ENCODE measurements around the gene HCAR3. TPM values are rescaled to one million over a fixed set of nuclear protein-coding genes. Genes with fewer than 3 reads are reported as not detected.
A peak's percentile ranks its signal among the peaks of the same experiment; 100 is the strongest.
"Not testable (repeated sequence)": the region's sequence is repeated elsewhere in the genome, so short reads cannot be mapped to it uniquely, and the experiment has no call there.

Gene HCAR3
- total RNA-seq, 1 experiment from 2014 or later, result not detected

DNA sequence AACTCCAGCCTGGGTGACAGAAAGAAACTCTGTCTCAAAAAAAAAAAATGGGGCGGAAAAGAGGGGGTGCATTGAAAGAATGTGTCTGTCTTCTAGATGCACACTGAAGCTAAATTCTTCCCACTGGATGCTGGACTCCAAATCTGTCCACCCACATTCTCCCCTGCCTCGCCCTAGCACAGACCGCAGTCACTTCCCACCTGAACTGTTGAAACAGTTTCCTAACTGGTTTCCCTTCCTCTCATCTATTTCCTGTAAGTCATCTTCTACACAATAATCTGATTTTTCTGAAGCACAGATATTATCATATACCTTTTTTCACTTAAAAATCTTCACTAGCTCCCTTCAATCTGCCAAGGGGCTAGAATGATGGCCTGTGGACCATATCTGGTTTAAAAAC, 15.6 kb upstream of the HCAR3 start:
- no peak overlapping the region for H3K27ac ChIP-seq
- H3K9me3 ChIP-seq (replicated peaks), result no peaks in the 10 kb centered on the region
- H3K4me1 ChIP-seq (replicated peaks), result no peaks in the 10 kb centered on the region
- DNase-seq (ENCODE audit: low read depth in 1 of 2, low spot score in 2 of 2), result no peak
- H3K4me3 ChIP-seq, result no peak overlapping the region
- no peaks in the 10 kb centered on the region for H3K27me3 ChIP-seq (replicated peaks)
- no peaks in the 10 kb centered on the region for H3K36me3 ChIP-seq

DNA sequence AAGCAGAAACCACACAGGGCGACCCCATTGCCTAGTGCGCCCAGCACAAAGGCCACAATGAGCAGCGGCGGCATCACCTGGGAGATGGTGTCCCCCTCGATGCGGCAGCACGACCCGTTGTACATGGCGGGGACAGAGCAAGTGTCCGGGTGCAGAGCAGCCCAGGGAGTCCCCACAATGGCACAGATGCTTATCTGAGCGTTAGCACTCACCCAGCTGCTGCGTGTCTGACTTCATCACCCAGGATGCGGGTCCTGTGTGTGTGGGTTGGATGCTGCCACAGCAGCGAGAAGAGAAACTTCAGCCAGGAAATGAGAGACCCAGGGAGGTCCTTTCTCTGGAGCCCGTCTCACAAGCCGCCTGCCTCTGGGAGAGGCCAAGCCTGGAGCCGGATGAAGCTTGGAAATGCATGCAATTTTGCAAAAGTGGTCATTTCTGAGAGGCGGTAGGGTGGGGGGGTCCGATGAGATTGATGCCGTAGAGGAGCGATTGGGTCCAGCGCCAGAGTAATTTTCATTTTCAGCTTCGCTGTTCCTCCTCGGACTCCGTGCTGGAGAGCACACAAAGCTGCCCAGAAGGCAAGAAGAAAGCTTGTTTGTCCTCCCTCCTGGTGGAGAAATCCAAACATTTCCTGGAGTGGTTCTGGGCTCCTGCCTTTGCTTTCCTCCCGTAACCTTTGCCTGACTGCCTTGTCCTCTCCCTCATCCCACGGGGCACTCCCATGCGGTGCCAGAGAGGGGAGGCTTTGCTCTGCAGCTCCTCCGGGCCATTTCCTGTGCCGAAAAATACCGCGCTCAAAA, 13.8 kb upstream of the HCAR3 start, which contains the start of gene HCAR1:
Gene HCAR1, minus strand, starts transcription at position 630 of the 800 bp plus-strand sequence. Its CDS starts 505 bp downstream, at position 125.
- Histone ChIP-seq H3K4me3 (no peak within 1 kb of the TSS), H3K4me1 (replicated peaks) (peaks cover 11% of the 10 kb centered on the region), H3K36me3 (no peaks in the 10 kb centered on the region), H3K27me3 (replicated peaks) (no peaks in the 10 kb centered on the region), H3K27ac (no peak within 1 kb of the TSS), H3K9me3 (replicated peaks) (no peaks in the 10 kb centered on the region)
- DNase-seq (ENCODE audit: low read depth in 1 of 2, low spot score in 2 of 2), result no peak

DNA sequence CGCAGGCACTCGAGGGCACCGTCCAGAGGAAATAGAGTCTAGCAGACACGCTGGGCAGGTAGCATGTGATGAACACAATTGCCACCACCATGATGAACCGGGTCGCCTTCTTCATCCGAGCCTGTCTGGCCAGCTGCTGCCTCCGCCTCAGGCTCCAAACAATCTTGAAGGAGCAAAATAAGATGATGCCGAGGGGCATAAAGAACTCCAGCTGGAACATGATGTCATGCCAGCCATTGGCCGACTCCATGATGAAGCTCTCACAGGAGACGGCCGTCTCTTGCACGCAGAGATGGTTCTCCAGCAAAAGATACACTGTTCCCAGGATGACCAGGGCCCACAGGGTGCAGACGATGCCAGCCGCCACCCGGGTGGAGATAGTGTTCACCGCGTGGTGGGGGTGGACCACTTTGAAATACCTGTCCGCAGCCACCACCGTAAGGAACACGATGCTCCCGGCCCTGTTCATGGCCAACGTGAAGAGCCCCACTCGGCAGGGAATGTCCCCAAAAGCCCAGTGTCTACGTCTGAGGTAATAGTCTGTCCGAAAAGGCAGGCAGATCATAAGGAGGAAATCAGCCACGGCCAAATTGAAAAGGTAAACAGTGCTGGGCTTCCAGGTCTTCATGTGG, 13.1 kb upstream of the HCAR3 start:
- no peak for DNase-seq (ENCODE audit: low read depth in 1 of 2, low spot score in 2 of 2)
- no peaks in the 10 kb centered on the region for H3K27me3 ChIP-seq (replicated peaks)
- H3K4me1 ChIP-seq (replicated peaks), result peaks cover 14% of the 10 kb centered on the region
- no peak overlapping the region for H3K4me3 ChIP-seq
- H3K36me3 ChIP-seq, result no peaks in the 10 kb centered on the region
- H3K27ac ChIP-seq, result no peak overlapping the region
- no peaks in the 10 kb centered on the region for H3K9me3 ChIP-seq (replicated peaks)

DNA sequence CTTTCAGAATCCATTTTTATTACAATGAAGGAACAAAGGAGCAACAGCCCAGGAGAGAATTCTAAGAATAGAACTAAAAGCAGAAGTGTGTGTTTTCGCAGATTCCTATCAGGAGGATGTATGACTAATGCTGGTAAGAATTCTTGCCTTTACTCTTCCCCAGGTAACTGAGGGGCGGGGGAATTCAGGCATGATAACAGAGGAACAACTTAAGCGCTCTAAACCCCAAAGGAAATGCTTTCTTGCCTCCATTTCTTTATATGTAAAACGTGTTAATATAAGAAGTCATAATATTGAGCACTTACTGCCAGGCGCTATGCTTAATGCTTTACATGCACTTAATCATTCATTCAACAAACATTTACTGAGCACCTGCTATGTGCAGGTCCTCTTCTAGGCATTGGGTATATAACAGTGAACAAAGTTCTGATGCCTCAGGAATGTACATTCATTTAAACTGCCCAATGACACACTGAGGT, 9.5 kb upstream of the HCAR3 start:
- Histone ChIP-seq H3K27me3 (replicated peaks) (no peaks in the 10 kb centered on the region), H3K4me1 (replicated peaks) (peaks cover 14% of the 10 kb centered on the region), H3K27ac (peak overlapping the region; percentile 19), H3K9me3 (replicated peaks) (no peaks in the 10 kb centered on the region), H3K36me3 (no peaks in the 10 kb centered on the region), H3K4me3 (no peak overlapping the region)
- peak in 1 of 2 experiments; percentile 26 for DNase-seq (ENCODE audit: low read depth in 1 of 2, low spot score in 2 of 2)

DNA sequence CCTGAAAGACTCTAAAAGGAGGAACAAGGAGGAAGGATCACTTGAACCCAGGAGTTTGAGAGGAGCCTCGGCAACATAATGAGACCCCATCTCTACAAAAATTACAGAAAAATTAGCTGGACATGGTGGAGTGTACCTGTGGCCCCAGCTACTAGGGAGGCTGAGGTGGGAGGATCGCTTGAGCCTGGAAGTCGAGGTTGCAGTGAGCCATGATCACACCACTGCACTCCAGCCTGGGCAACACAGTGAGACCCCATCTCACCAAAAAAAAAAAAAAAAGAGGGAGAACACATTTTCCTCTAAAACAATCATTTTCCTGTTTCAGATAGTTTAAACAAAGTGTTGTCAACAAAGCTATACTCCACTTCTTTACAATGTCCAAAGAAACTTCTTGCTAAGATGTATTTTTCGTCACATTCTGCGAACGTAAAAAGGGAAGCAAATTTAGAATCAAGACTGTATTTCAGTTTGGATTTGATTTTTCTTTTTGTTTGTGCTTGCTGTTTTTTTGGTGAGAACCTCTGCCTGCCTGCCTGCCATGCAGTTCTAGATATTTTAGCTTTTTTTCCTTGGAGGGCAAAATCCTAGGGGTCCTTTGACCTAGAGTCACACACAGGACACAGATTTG, 9.0 kb upstream of the HCAR3 start:
- H3K27me3 ChIP-seq (replicated peaks), result no peaks in the 10 kb centered on the region
- no peaks in the 10 kb centered on the region for H3K9me3 ChIP-seq (replicated peaks)
- H3K27ac ChIP-seq, result peak overlapping the region; percentile 19
- no peak overlapping the region for H3K4me3 ChIP-seq
- peaks cover 16% of the 10 kb centered on the region for H3K4me1 ChIP-seq (replicated peaks)
- no peaks in the 10 kb centered on the region for H3K36me3 ChIP-seq
- no peak for DNase-seq (ENCODE audit: low read depth in 1 of 2, low spot score in 2 of 2)

DNA sequence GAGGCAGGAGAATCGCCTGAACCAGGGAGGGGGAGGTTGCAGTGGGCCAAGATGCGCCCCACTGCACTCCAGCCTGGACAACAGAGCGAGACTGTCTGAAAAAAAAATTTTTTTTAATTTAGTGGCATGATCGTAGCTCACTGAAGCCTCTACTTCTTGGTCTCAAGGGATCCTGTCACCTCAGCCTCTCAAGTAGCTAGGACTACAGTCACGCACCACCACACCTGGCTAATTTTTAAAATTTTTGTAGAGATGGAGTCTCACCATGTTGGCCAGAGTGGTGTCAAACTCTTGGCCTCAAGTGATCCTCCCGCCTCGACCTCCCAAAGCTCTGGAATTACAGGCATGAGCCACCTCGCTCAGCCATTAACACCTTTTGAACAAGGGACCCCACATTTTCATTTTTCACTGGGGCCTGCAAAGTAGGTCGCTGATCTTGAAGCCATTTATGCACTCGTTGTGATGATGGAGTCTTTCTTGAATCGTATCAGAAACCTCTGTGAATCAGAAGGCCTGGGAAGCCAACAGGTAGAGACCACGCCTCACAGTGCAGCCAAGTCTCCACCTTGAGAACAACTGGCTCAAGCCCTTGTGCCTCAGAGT, 8.1 kb upstream of the HCAR3 start:
- H3K4me1 ChIP-seq (replicated peaks), result peaks cover 23% of the 10 kb centered on the region
- no peaks in the 10 kb centered on the region for H3K27me3 ChIP-seq (replicated peaks)
- H3K27ac ChIP-seq, result no peak overlapping the region
- DNase-seq (ENCODE audit: low read depth in 1 of 2, low spot score in 2 of 2), result no peak
- H3K9me3 ChIP-seq (replicated peaks), result no peaks in the 10 kb centered on the region
- H3K4me3 ChIP-seq, result no peak overlapping the region
- H3K36me3 ChIP-seq, result no peaks in the 10 kb centered on the region

DNA sequence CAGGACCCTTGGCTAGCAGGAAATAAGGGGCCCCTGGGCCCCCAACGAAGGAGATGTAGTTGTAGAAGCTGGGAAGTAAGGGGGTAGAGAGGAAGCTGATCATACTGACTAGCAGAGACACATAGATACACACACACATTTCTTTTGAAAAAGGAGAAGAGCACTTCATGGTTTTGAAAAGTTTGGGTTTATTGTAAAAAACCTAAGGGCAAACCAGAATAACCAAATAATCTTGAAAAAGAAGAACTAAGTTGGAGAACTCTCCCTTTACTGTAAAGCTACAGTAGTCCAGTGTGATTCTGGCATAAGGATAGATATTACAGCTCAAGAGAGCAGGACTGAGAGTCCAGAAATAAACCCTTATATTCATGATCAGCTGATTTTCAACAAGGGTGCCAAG, 5.8 kb upstream of the HCAR3 start:
- Histone ChIP-seq H3K27me3 (replicated peaks) (no peaks in the 10 kb centered on the region), H3K4me1 (replicated peaks) (peaks cover 23% of the 10 kb centered on the region), H3K9me3 (replicated peaks) (no peaks in the 10 kb centered on the region)

DNA sequence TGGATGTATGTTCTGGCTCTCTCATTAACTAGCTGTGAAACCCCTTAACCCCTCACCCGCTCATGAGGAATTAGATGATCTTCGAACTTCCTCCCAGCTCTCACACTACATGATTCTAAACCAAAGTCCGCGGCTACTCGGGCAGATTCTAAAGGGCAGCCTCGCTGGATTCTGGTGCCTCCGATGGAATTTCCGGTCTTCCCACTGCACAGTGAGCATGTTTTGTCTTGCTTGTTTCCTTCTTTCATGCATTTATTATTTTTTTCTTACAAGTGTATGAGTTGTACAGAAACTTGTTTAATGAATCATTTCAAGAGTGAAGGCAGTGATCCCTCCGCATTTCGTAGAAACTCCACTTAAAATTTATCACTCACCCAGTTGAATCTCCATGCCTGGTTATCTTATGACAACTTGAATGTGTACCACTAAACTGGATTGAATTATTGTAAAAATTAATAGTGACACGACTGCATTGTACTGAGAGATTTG, 4.5 kb upstream of the HCAR3 start:
- Histone ChIP-seq H3K4me3 (no peak overlapping the region), H3K9me3 (replicated peaks) (no peaks in the 10 kb centered on the region), H3K27me3 (replicated peaks) (no peaks in the 10 kb centered on the region), H3K36me3 (no peaks in the 10 kb centered on the region), H3K4me1 (replicated peaks) (peaks cover 19% of the 10 kb centered on the region), H3K27ac (peak overlapping the region; percentile 78)
- DNase-seq (ENCODE audit: low read depth in 1 of 2, low spot score in 2 of 2), result peak; percentile 60 to 62

More for the DNA sequence above, 5.8 kb upstream of the HCAR3 start:
- Histone ChIP-seq H3K36me3 (no peaks in the 10 kb centered on the region), H3K4me3 (no peak overlapping the region), H3K27ac (no peak overlapping the region)
- DNase-seq (ENCODE audit: low read depth in 1 of 2, low spot score in 2 of 2), result no peak

DNA sequence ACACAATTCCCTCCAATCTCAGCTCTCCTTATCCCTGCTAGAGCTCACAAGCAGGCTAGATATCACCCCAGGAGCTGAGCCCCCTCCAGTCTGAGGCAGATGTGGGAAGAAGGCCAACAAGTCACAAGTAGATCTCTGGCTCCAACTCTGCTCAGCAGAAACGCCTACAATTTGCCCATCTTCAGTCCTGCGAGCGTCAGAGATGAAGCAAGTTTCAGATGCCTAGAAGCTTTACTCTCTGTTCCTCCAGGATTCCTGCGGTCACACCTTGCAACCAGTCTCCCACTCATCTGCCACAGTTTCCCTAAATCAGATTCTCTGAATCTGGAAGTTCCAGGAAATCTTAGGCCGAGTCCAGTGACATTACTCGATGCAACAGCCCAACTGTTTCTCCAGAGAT, 1.4 kb downstream of the HCAR3 start:
- not testable (repeated sequence) for H3K4me3 ChIP-seq; H3K36me3 ChIP-seq; H3K27me3 ChIP-seq (replicated peaks); H3K9me3 ChIP-seq (replicated peaks); H3K4me1 ChIP-seq (replicated peaks); DNase-seq (ENCODE audit: low read depth in 1 of 2, low spot score in 2 of 2); H3K27ac ChIP-seq

DNA sequence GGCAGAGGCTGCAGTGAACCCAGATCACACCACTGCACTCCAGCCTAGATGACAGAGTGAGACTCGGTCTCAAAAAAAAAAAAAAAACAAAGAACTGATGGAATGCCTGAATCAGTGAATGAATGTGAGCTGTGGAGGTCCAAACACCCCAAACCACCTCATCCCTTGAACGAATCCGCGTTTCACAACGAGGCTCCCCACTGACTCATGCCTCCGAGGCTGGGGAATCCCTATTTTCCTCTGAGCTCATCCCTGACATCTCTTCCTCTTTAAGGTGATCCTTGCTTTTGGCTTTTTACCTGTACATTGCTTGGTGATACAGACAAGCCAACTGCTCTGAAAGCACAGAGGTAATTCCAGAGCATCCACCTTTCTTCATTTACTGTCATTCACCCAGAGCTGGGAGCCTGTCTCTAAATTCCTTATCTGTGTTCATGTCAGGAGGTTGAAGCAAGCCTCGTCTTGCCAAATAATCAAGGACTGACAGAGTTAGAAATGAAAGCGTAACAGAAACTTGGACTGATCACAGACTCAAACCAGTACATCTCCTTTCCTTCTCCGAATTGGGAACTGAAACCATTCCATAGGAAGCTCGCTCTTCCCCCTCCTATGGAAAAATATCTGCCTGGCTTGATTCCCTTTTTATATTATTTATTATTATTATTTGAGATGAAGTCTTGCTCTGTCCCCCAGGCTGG, 3.0 kb downstream of the HCAR3 start:
- H3K4me3 ChIP-seq; H3K9me3 ChIP-seq (replicated peaks): not testable (repeated sequence)

DNA sequence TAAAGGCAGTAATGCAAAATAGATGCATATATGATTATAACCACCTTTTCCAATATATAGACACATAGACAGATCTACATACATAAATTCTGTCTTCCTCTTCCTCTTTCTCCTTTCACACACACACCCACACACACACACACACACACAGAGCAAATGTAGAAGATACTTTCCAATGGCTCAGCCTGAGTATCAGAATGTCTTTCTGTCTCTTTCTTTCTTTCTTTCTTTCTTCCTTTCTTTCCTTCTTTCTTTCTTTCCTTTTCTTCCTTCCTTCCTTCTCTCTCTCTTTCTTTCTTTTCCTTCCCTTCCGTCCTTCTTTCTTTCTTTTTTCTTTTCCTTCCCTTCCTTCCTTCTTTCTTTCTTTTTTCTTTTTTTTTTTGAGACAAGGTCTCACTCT, 5.3 kb downstream of the HCAR3 start:
- not testable (repeated sequence) for H3K4me3 ChIP-seq; H3K9me3 ChIP-seq (replicated peaks); DNase-seq (ENCODE audit: low read depth in 1 of 2, low spot score in 2 of 2); H3K4me1 ChIP-seq (replicated peaks); H3K36me3 ChIP-seq; H3K27ac ChIP-seq; H3K27me3 ChIP-seq (replicated peaks)

More for the DNA sequence above, 3.0 kb downstream of the HCAR3 start:
- not testable (repeated sequence) for H3K27ac ChIP-seq; DNase-seq (ENCODE audit: low read depth in 1 of 2, low spot score in 2 of 2); H3K27me3 ChIP-seq (replicated peaks); H3K4me1 ChIP-seq (replicated peaks); H3K36me3 ChIP-seq

DNA sequence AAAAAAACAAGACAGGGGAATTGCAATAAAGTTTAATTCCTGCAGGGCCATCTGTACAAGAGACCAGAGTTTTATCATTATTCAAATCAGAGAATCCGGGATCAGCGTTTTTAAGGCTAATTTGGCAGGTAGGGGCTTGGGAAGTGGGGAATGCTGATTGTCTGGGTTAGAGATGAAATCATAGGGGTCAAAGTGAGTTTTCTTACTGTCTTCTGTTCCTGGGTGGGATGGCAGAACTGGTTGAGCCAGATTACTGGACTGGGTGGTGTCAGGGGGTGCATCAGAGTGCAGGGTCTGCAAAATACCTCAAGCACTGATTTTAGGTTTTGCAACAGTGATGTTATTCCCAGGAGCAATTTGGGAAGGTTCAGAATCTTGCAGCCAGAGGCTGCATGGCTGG, 6.3 kb downstream of the HCAR3 start:
- not testable (repeated sequence) for H3K36me3 ChIP-seq; H3K9me3 ChIP-seq (replicated peaks); H3K4me1 ChIP-seq (replicated peaks); H3K4me3 ChIP-seq; DNase-seq (ENCODE audit: low read depth in 1 of 2, low spot score in 2 of 2); H3K27ac ChIP-seq; H3K27me3 ChIP-seq (replicated peaks)

DNA sequence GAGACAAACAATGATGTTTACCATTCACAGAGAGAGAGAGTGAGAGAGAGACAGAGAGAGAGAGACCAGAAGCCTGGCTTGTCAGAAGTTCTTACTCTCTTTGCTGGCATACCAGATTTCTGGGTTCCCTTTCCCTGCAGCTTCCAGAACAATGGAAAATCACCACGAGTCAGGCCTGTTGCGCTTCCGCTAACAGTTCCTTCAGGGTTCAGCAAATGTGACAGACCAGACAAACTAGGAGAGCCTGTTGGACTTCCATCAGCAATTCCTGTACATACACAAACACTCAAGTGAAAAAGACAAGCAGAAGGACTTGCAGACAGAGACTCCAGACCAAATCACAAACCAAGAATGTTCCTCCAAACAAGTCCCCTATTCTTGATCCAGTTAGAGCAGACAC, 7.3 kb downstream of the HCAR3 start:
- not testable (repeated sequence) for DNase-seq (ENCODE audit: low read depth in 1 of 2, low spot score in 2 of 2); H3K27me3 ChIP-seq (replicated peaks); H3K27ac ChIP-seq; H3K4me1 ChIP-seq (replicated peaks); H3K36me3 ChIP-seq; H3K4me3 ChIP-seq; H3K9me3 ChIP-seq (replicated peaks)

Data from SJSA1 (cell line).